ENCODE results near the gene GPSM1.

DNA sequence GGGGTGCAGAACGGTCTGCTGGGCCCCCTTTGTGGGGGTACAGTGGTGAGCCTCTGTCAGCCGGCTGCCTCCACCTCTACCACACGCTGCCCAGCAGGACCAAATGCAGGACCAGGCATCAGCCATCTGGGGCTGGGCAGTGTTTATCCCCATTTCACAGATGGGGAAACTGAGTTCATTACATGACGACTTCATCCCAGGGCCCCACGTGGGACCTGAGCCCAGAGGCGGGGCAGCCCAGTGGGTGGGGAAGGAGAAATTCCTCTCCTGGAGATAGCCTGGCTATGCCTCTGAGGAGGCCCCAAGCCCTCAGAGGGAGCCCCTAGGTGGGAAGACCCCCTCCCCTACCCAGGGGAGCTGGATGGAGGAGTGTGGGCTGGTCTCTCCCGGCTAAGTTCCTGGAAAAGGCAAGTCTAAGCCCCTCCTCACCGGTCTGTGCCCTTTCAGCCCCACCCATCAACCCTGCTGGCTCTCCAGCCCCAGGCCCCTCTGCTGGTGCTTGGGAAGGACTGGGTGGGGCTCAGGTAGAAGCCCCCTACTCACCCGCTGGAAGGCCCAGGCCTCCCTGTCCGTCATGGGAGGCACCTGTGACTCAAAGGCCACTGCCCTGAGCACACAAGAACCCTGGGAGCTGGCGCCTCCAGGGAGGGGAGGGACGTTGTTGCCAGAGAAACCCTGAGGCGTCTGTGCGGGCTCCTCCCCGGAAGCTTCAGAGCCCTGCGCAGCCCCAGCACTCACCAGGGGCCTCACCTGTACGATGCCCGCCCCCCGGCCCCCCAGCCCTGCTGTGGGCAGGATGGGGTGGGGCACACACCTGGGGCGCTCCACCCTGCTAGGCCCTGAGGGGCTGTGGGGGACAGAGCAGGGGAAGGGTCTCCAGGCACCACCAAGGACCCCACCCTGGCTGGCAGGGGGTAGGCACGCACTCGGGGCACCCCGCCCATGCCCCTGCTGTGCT, 16.0 kb upstream of the GPSM1 start:
- TF ChIP-seq, protein P1, sequence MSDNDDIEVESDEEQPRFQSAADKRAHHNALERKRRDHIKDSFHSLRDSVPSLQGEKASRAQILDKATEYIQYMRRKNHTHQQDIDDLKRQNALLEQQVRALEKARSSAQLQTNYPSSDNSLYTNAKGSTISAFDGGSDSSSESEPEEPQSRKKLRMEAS (IDR thresholded peaks at IDR 0.05), result no peak
- TF ChIP-seq EZH2 (IDR thresholded peaks at IDR 0.05) (no peak), SIN3A (IDR thresholded peaks at IDR 0.05; ENCODE audit: low read depth) (no peak), POLR2A (IDR thresholded peaks at IDR 0.05; ENCODE audit: borderline replicate concordance, extremely low read depth, insufficient read depth, insufficient read length) (no peak)

All from HCT116 (cell line).